Ovary (tissue), 9 donors: ENCODE data around the gene ADAMTS8. TPM values are rescaled to one million over a fixed set of nuclear protein-coding genes. Genes with fewer than 3 reads are reported as not detected.

ENCODE experiments used
- DNase-seq, 5 donors: peaks; one replicate each; pipeline ENCODE4 v3.0.0-alpha.2; 2019 to 2020
- H3K27ac ChIP-seq, 2 donors: fragments of 200-600 bp; one replicate each; pipeline versions ENCODE4 v1.5.1 to v1.8.0; 2019 to 2022
- H3K27me3 ChIP-seq: fragments of 200-600 bp; one replicate; pipeline ENCODE4 v1.8.0; 2022
- H3K36me3 ChIP-seq: fragments of 200-600 bp; sonication (generic); one replicate; pipeline ENCODE4 v1.5.1; 2019
- H3K4me1 ChIP-seq: one replicate; pipeline ENCODE4 v1.8.1; 2013; ENCODE audit warnings: mild to moderate bottlenecking, moderate library complexity; ENCODE audit not compliant: insufficient read depth
- H3K4me3 ChIP-seq: fragments of 200-600 bp; sonication (generic); one replicate; pipeline ENCODE4 v1.5.1; 2017
- H3K9me3 ChIP-seq, 2 donors: fragments of 200-600 bp in 1 of 2; sonication (generic) in 1 of 2; one replicate each; pipeline versions ENCODE4 v1.5.1 to v1.8.1; 2013 to 2019; ENCODE audit warnings: mild to moderate bottlenecking in 1 of 2, moderate library complexity in 1 of 2
- EP300 ChIP-seq: sonication (generic); formaldehyde crosslinking; IDR thresholded peaks from one replicate; pipeline ENCODE4 v1.6.1; 2017; ENCODE audit warnings: antibody characterized with exemption
- POLR2A ChIP-seq: fragments of 450-650 bp; IDR thresholded peaks from one replicate; pipeline ENCODE4 v1.6.1; 2017; ENCODE audit warnings: antibody characterized with exemption, mild to moderate bottlenecking, moderate library complexity
- WGBS, 3 donors: extraction: QIAGEN DNeasy Blood & Tissue Kit in 1 of 3; methylation state at CpG; one replicate each; pipeline versions ENCODE4 v1.1.5 to v1.1.7; 2013 to 2017; 5-methylcytosine and 5-hydroxymethylcytosine counted together
- intact Hi-C, 4 donors: fragments of 100-400 bp; cut with DNase I; formaldehyde crosslinking; loops; one replicate each; pipeline versions ENCODE4 v1.11.0 to v1.15.1; 2022 to 2023
- polyA plus RNA-seq, 2 donors: library from polyadenylated mRNA; stranded (reverse); fragments of 200-250 nt in 1 of 2; fragments of 350-450 nt in 1 of 2; fragmentation: Illumina TruSeq in 1 of 2; extraction: RNeasy Lipid Tissue Mini Kit (QIAGEN cat#74804) in 1 of 2; gene quantifications; one replicate each; pipeline ENCODE4 v1.2.3, GENCODE V29; 2013 to 2014
- total RNA-seq, 7 donors: library from RNA; depleted of rRNA in 2 of 7; stranded (reverse); fragments of >200 nt in 2 of 7; fragmentation: NEBNext Ultra II Directional in 3 of 7; extraction: Animal tissue kit (Norgen Biotek cat#: 25700) in 3 of 7; gene quantifications; one replicate each; pipeline versions ENCODE4 v1.1.0 to v1.2.4, GENCODE V29; 2016 to 2023
- TF ChIP-seq, protein P1 (sequence below), 3 donors: fragments of 450-650 bp in 2 of 3; fragments of 200-600 bp in 1 of 3; IDR thresholded peaks; one replicate each; pipeline versions ENCODE4 v1.5.1 to v1.8.0; 2016 to 2022; ENCODE audit warnings: antibody characterized with exemption in 3 of 3, mild to moderate bottlenecking in 1 of 3
- donor health status: DM: no; HTN: no; CAD: no; lungs with moderate emphysema.
- donor health status: DM: no; HTN: no; CAD: no.
- donor health status: Bipolar disorder and iron deficiency.
- donor health status: DM: yes; HTN: yes; CAD: no.
- donor health status: DM: no; HTN: no; CAD: no.
- donor health status: DM: yes; HTN: yes; CAD: no.

Gene ADAMTS8
- total and polyA plus RNA-seq, 9 donors = 0.24 to 2.1 (median 1.1) TPM

DNA sequence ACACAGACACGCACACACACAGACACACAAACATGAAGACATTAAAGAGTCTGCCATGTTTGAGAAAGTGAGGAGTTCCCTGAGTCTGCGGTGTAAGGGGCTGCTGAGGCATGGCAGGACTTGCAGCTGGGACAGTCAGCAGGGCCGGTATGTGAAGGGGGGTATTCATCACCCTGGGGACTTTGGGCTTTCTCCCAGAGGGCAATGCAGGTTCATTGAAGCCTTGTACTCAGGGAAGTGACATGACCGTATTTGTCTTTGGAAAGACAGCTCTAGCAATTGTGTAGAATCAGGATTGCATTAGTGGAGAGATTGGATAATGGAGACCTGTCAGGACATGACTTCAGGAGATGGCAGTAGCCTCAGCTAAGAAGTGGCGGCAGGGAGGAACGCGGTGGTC, 9.4 kb upstream of the ADAMTS8 start:
- TF ChIP-seq EP300 (no peak), POLR2A (no peak)
- TF ChIP-seq, protein P1, sequence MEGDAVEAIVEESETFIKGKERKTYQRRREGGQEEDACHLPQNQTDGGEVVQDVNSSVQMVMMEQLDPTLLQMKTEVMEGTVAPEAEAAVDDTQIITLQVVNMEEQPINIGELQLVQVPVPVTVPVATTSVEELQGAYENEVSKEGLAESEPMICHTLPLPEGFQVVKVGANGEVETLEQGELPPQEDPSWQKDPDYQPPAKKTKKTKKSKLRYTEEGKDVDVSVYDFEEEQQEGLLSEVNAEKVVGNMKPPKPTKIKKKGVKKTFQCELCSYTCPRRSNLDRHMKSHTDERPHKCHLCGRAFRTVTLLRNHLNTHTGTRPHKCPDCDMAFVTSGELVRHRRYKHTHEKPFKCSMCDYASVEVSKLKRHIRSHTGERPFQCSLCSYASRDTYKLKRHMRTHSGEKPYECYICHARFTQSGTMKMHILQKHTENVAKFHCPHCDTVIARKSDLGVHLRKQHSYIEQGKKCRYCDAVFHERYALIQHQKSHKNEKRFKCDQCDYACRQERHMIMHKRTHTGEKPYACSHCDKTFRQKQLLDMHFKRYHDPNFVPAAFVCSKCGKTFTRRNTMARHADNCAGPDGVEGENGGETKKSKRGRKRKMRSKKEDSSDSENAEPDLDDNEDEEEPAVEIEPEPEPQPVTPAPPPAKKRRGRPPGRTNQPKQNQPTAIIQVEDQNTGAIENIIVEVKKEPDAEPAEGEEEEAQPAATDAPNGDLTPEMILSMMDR (IDR thresholded peaks at IDR 0.05) = no peak
- WGBS, 3 donors = 92 to 98% (median 96%) methylated on average over 7 of the region's 7 CpGs
- intact Hi-C loops = loop anchor here in 2 of 4 donors (5.0 to 10.0 kb wide), 2 partner anchors 424 to 457 kb away; no protein-coding TSS in a partner anchor

DNA sequence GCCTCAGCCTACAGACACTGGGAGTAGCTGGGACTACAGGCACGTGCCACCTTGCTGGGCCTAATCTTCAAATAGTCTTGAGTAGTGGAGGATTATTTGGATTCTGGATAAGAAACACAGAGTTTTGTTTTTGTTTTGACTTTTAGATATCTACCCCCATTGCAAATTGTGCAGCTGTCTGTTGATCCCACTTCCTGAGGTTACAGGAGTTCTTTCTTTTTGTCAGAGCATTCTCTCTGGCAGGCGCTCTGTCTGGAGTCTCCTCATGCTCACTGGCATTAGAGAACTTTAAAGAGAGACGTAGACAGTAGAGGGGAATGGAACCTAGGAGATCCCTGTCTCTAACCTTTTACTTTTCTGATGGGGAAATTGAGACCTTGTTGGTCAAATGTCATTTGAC, 7.8 kb upstream of the ADAMTS8 start:
- DNase-seq = no peak
- no peak overlapping the region for H3K4me3 ChIP-seq
- H3K27me3 ChIP-seq = no peaks in the 10 kb centered on the region
- no peak for TF ChIP-seq EP300
- no peak for TF ChIP-seq POLR2A
- TF ChIP-seq, protein P1 (IDR thresholded peaks at IDR 0.05) = no peak
- no peaks in the 10 kb centered on the region for H3K36me3 ChIP-seq
- peaks cover 2% of the 10 kb centered on the region for H3K4me1 ChIP-seq
- WGBS, 3 donors = 28 to 55% (median 40%) methylated on average over 3 of the region's 3 CpGs
- H3K27ac ChIP-seq = no peak overlapping the region
- no peaks in the 10 kb centered on the region for H3K9me3 ChIP-seq
- intact Hi-C loops = loop anchor here in 2 of 4 donors (5.0 to 10.0 kb wide), 2 partner anchors 426 to 459 kb away; no protein-coding TSS in a partner anchor

More for the DNA sequence above, 9.4 kb upstream of the ADAMTS8 start:
- no peak for DNase-seq
- H3K36me3 ChIP-seq = no peaks in the 10 kb centered on the region
- no peaks in the 10 kb centered on the region for H3K27me3 ChIP-seq
- peaks cover 2% of the 10 kb centered on the region for H3K4me1 ChIP-seq
- H3K9me3 ChIP-seq = no peaks in the 10 kb centered on the region
- no peak overlapping the region for H3K4me3 ChIP-seq
- no peak overlapping the region for H3K27ac ChIP-seq

DNA sequence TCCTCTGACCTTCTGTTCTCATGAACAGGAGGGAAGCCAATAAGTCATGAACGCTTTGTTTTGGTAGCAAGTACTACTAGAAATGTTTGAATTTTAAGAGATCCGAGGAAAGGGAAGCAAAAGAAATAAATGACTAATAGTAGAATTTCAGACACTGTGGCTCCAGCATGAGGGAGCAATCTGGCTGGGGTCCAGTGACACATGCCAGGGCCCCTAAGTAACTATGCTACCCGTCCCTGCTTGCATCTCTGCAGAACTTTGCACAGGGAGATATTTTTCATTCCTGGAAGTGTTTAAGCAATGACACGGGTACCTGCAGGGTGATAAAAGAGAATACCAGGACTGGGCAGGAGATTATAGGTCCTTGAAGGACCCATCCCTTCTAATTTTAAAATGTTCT, 7.3 kb upstream of the ADAMTS8 start:
- 29 to 36% (median 30%) methylated on average over 4 of the region's 4 CpGs for WGBS, 3 donors
- no peak overlapping the region for H3K4me3 ChIP-seq
- H3K36me3 ChIP-seq = no peaks in the 10 kb centered on the region
- DNase-seq = no peak
- H3K9me3 ChIP-seq = no peaks in the 10 kb centered on the region
- no peaks in the 10 kb centered on the region for H3K27me3 ChIP-seq
- H3K27ac ChIP-seq = no peak overlapping the region
- peaks cover 2% of the 10 kb centered on the region for H3K4me1 ChIP-seq
- intact Hi-C loops = loop anchor here in 3 of 4 donors (2.0 to 10.0 kb wide), 3 partner anchors 427 to 459 kb away; no protein-coding TSS in a partner anchor
- no peak for TF ChIP-seq POLR2A
- TF ChIP-seq, protein P1 (IDR thresholded peaks at IDR 0.05) = no peak

DNA sequence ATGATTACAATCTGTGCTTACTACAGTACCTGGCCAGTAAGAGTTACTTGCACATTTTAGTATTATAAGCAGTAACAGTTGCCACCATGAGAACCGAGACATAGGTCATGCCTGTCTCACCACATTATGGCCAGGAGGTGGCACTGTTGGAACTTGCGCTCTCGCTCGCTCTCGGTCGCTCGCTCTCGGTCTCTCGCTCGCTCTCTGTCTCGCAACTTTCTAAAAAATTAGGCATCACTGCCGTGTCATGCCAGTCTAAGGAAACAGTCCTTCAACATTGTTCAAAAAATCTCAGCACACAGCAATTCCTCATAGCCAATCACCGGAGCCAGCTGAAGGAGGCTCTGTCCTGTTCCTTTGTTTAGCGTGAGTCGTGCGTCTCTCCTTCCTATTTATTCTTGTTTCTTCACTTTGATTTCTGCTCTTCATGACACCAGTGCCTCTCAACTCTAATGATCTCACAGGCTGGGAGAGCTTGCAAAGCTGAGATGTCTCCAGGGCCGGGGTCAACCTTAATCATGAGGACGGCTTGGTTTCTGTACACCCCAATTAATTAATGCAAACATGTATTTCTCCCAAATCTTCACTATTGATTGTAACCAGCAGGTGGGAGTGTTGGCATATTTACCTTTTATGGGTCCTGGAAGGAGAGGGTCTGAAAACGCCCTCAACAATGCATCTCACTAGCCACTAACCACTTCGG, 6.3 kb upstream of the ADAMTS8 start:
- WGBS, 3 donors = 0 to 1% (median 0%) methylated on average over 20 of the region's 20 CpGs

More for the DNA sequence above, 6.3 kb upstream of the ADAMTS8 start:
- no peaks in the 10 kb centered on the region for H3K36me3 ChIP-seq
- H3K4me3 ChIP-seq = peak overlapping the region; percentile 38
- H3K4me1 ChIP-seq = peaks cover 2% of the 10 kb centered on the region
- intact Hi-C loops = loop anchor here (1.0 to 10.0 kb wide), 5 partner anchors 222 to 460 kb away; no protein-coding TSS in a partner anchor
- H3K27me3 ChIP-seq = no peaks in the 10 kb centered on the region
- H3K27ac ChIP-seq = peak overlapping the region; percentile 18 to 39
- TF ChIP-seq EP300 = no peak
- TF ChIP-seq, protein P1 (IDR thresholded peaks at IDR 0.05) = peak; percentile 74 to 85 (median 75)
- peak; percentile 68 to 79 (median 76) for DNase-seq
- no peaks in the 10 kb centered on the region for H3K9me3 ChIP-seq
